HEK293 (cell line): ENCODE data around the gene MIEN1.

Experiments
- CTCF ChIA-PET: fragments of 350-600 bp; formaldehyde crosslinking; extraction: SDS; loops from one replicate; lab custom pipeline; 2021; ENCODE audit warnings: antibody characterized with exemption; lab: Yijun Ruan, JAX
- POLR2A ChIA-PET: fragments of 300-600 bp; formaldehyde crosslinking; extraction: SDS; loops from one replicate; lab custom pipeline; 2020; ENCODE audit warnings: antibody characterized with exemption, inconsistent platforms; lab: Yijun Ruan, JAX
- H3K27ac ChIP-seq: fragments of 200-500 bp; sonication (Bioruptor generic); 2 replicates; pipeline ENCODE4 v1.5.1; 2014; ENCODE audit warnings: low read depth, low read length, control low read depth, inconsistent platforms; ENCODE audit errors: extremely low read depth
- H3K36me3 ChIP-seq, 2 experiments: fragments of 200-500 bp in 1 of 2; sonication (Bioruptor generic) in 1 of 2; 1 replicate in 1 of 2; 2 replicates in 1 of 2; pipeline ENCODE4 v1.5.1; 2014 to 2017; ENCODE audit warnings: inconsistent platforms in 2 of 2, low read length in 2 of 2; ENCODE audit not compliant: control insufficient read depth in 2 of 2, insufficient read depth in 1 of 2
- H3K4me1 ChIP-seq: fragments of 200-500 bp; sonication (Bioruptor generic); 2 replicates; pipeline ENCODE4 v1.5.1; 2014; ENCODE audit warnings: mild to moderate bottlenecking, low read length, inconsistent platforms; ENCODE audit not compliant: control insufficient read depth, insufficient read depth
- H3K4me3 ChIP-seq: 2 replicates; pipeline ENCODE4 v1.5.1; 2011; ENCODE audit warnings: low read depth, mild to moderate bottlenecking, control low read depth, low read length, moderate library complexity
- H3K9me3 ChIP-seq: fragments of 200-500 bp; sonication (Bioruptor generic); 2 replicates; pipeline ENCODE4 v1.5.1; 2014; ENCODE audit warnings: low read depth, low read length, inconsistent platforms; ENCODE audit not compliant: control insufficient read depth, insufficient read depth
- GLIS2 ChIP-seq: fragments of 450-650 bp; formaldehyde crosslinking; IDR thresholded peaks from 2 replicates; pipeline ENCODE4 v1.5.1; 2016; ENCODE audit warnings: missing biosample characterization, missing genetic modification characterization
- KLF17 ChIP-seq: fragments of 450-650 bp; formaldehyde crosslinking; IDR thresholded peaks from 2 replicates; pipeline ENCODE4 v1.5.1; 2016; ENCODE audit warnings: missing biosample characterization, missing genetic modification characterization
- MEIS1 ChIP-seq: sonication (generic); formaldehyde crosslinking; IDR thresholded peaks from 2 replicates; pipeline ENCODE4 v1.8.1; 2022; ENCODE audit warnings: missing genetic modification reagents, mild to moderate bottlenecking, borderline replicate concordance
- PRDM1 ChIP-seq: fragments of 450-650 bp; formaldehyde crosslinking; IDR thresholded peaks from 2 replicates; pipeline ENCODE4; 2016; ENCODE audit warnings: missing biosample characterization, missing genetic modification characterization
- PRDM10 ChIP-seq: fragments of 450-650 bp; formaldehyde crosslinking; IDR thresholded peaks from 2 replicates; pipeline ENCODE4 v1.5.1; 2016; ENCODE audit warnings: missing biosample characterization, missing genetic modification characterization
- SCRT1 ChIP-seq: fragments of 450-650 bp; formaldehyde crosslinking; IDR thresholded peaks from 2 replicates; pipeline ENCODE4 v1.5.1; 2016; ENCODE audit warnings: missing biosample characterization, missing genetic modification characterization, borderline replicate concordance
- ZBTB17 ChIP-seq: fragments of 450-650 bp; formaldehyde crosslinking; IDR thresholded peaks from 2 replicates; pipeline ENCODE4 v1.5.1; 2016; ENCODE audit warnings: missing biosample characterization, missing genetic modification characterization
- ZBTB44 ChIP-seq: fragments of 450-650 bp; IDR thresholded peaks from 2 replicates; pipeline ENCODE4 v1.5.1; 2018; ENCODE audit warnings: missing biosample characterization, mild to moderate bottlenecking, missing genetic modification characterization
- ZBTB48 ChIP-seq: fragments of 450-650 bp; formaldehyde crosslinking; IDR thresholded peaks from 2 replicates; pipeline ENCODE4 v1.5.1; 2016; ENCODE audit warnings: missing biosample characterization, missing genetic modification characterization
- ZBTB6 ChIP-seq: fragments of 450-650 bp; formaldehyde crosslinking; IDR thresholded peaks from 2 replicates; pipeline ENCODE4 v1.5.1; 2017; ENCODE audit warnings: missing biosample characterization, missing genetic modification characterization
- ZBTB8A ChIP-seq: fragments of 450-650 bp; formaldehyde crosslinking; IDR thresholded peaks from 2 replicates; pipeline ENCODE4 v1.5.1; 2016; ENCODE audit warnings: missing biosample characterization, missing genetic modification characterization
- ZFP3 ChIP-seq: fragments of 450-650 bp; formaldehyde crosslinking; IDR thresholded peaks from 2 replicates; pipeline ENCODE4 v1.5.1; 2016; ENCODE audit warnings: low read depth, missing biosample characterization, missing genetic modification characterization
- ZIC2 ChIP-seq: fragments of 450-650 bp; formaldehyde crosslinking; IDR thresholded peaks from 2 replicates; pipeline ENCODE4 v1.5.1; 2016; ENCODE audit warnings: missing biosample characterization, missing genetic modification characterization
- ZNF184 ChIP-seq: fragments of 450-650 bp; IDR thresholded peaks from 2 replicates; pipeline ENCODE4 v1.5.1; 2018; ENCODE audit warnings: missing biosample characterization, mild to moderate bottlenecking, missing genetic modification characterization
- ZNF214 ChIP-seq: fragments of 450-650 bp; formaldehyde crosslinking; IDR thresholded peaks from 2 replicates; pipeline ENCODE4 v1.5.1; 2017; ENCODE audit warnings: missing biosample characterization, mild to moderate bottlenecking, missing genetic modification characterization, borderline replicate concordance
- ZNF335 ChIP-seq: fragments of 450-650 bp; formaldehyde crosslinking; conservative IDR thresholded peaks from 2 replicates; pipeline ENCODE4 v1.5.1; 2016; ENCODE audit warnings: missing biosample characterization, missing genetic modification characterization
- ZNF341 ChIP-seq: fragments of 450-650 bp; formaldehyde crosslinking; IDR thresholded peaks from 2 replicates; pipeline ENCODE4; 2016; ENCODE audit warnings: low read depth, missing biosample characterization, missing genetic modification characterization
- ZNF398 ChIP-seq: fragments of 450-650 bp; formaldehyde crosslinking; IDR thresholded peaks from 2 replicates; pipeline ENCODE4 v1.5.1; 2017; ENCODE audit warnings: missing biosample characterization, missing genetic modification characterization
- ZNF433 ChIP-seq: fragments of 450-650 bp; formaldehyde crosslinking; IDR thresholded peaks from 2 replicates; pipeline ENCODE4 v1.5.1; 2016; ENCODE audit warnings: missing biosample characterization, missing genetic modification characterization, low read depth
- ZNF600 ChIP-seq: fragments of 450-650 bp; formaldehyde crosslinking; IDR thresholded peaks from 2 replicates; pipeline ENCODE4 v1.5.1; 2016; ENCODE audit warnings: missing biosample characterization, missing genetic modification characterization
- ZNF645 ChIP-seq: fragments of 450-650 bp; formaldehyde crosslinking; IDR thresholded peaks from 2 replicates; pipeline ENCODE4; 2016; ENCODE audit warnings: missing biosample characterization, missing genetic modification characterization

Gene MIEN1

GRCh38 chr17:39751016-39751543 is 20.7 kb upstream of the MIEN1 start:
- ChIA-PET CTCF (interaction anchor here (0.7 to 10.1 kb wide), 4 partner anchors 8 to 128 kb away, joined by 3 to 140 read pairs (median 6); partner anchors contain the start of genes MIEN1 and PPP1R1B), POLR2A (interaction anchor here (1.0 kb wide), 1 partner anchor 21 kb away, joined by 3 read pairs; the partner anchor contains the start of gene MIEN1)
- TF ChIP-seq ZNF184 (tag by site-specific recombination) (no peak), ZBTB44 (tag by site-specific recombination) (no peak), ZNF433 (tag by site-specific recombination) (no peak), PRDM1 (tag by site-specific recombination) (no peak), ZNF398 (no peak), ZBTB8A (tag by site-specific recombination) (no peak), ZNF341 (no peak)
- H3K4me1 ChIP-seq: peaks cover 4% of the 10 kb centered on the region; the same call in 1 of the 2 replicates
- H3K9me3 ChIP-seq: no peaks in the 10 kb centered on the region
- H3K27ac ChIP-seq: no peak overlapping the region
- no peaks in the 10 kb centered on the region for H3K36me3 ChIP-seq
- no peak overlapping the region for H3K4me3 ChIP-seq

- ChIA-PET POLR2A (interaction anchor here (1.0 kb wide), 1 partner anchor 20 kb away, joined by 3 read pairs; the partner anchor contains the start of gene MIEN1), CTCF (interaction anchor here (0.6 to 10.1 kb wide), 5 partner anchors 9 to 127 kb away, joined by 3 to 140 read pairs (median 5); partner anchors contain the start of genes MIEN1 and PPP1R1B)
- no peaks in the 10 kb centered on the region for H3K36me3 ChIP-seq
- H3K4me1 ChIP-seq: peaks cover 4% of the 10 kb centered on the region; the same call in 1 of the 2 replicates
- H3K27ac ChIP-seq: peak overlapping the region; percentile 14; the same call in 1 of the 2 replicates
- H3K4me3 ChIP-seq: no peak overlapping the region
- H3K9me3 ChIP-seq: no peaks in the 10 kb centered on the region
- TF ChIP-seq ZNF645 (no peak), ZNF335 (0 out of 2 replicates have a peak, but pooled peaks have one; percentile 29), ZBTB6 (0 out of 2 replicates have a peak, but pooled peaks have one; percentile 30), ZBTB17 (tag by site-specific recombination) (peak; percentile 58), MEIS1 (CRISPR knock-in tag) (no peak), KLF17 (peak; percentile 60), ZNF214 (no peak), PRDM10 (0 out of 2 replicates have a peak, but pooled peaks have one; percentile 15), ZIC2 (tag by site-specific recombination) (peak; percentile 70; the same call in 1 of the 2 replicates), ZFP3 (tag by site-specific recombination) (no peak), ZNF600 (peak; percentile 62; the same call in 1 of the 2 replicates), GLIS2 (tag by site-specific recombination) (peak; percentile 49), PRDM1 (tag by site-specific recombination) (no peak), SCRT1 (0 out of 2 replicates have a peak, but pooled peaks have one; percentile 9), ZBTB48 (tag by site-specific recombination) (0 out of 2 replicates have a peak, but pooled peaks have one; percentile 15)
These were observed 20.0 kb upstream of the MIEN1 start for GRCh38 chr17:39750131-39751015.
